Hepatocyte (in vitro differentiated cells): ENCODE measurements around the gene MYZAP. TPM values are rescaled to one million over a fixed set of nuclear protein-coding genes. Genes with fewer than 3 reads are reported as not detected.

ENCODE experiments used
- DNase-seq: peaks from one replicate; pipeline ENCODE4 v3.0.0-alpha.2; 2016; ENCODE audit warnings: low spot score
- H2AFZ ChIP-seq: fragments of 200-600 bp; sonication (generic); 2 replicates; pipeline ENCODE4 v1.6.0; 2016; ENCODE audit warnings: antibody characterized with exemption, mild to moderate bottlenecking
- H3K27ac ChIP-seq: fragments of 200-600 bp; sonication (generic); 2 replicates; pipeline ENCODE4 v1.5.1; 2016; ENCODE audit warnings: mild to moderate bottlenecking
- H3K27me3 ChIP-seq: fragments of 200-600 bp; sonication (generic); 2 replicates; pipeline ENCODE4 v1.6.1; 2016
- H3K36me3 ChIP-seq: fragments of 200-600 bp; sonication (generic); replicated peaks from 2 replicates; pipeline ENCODE4 v1.5.1; 2016; ENCODE audit warnings: low read depth; ENCODE audit not compliant: insufficient read depth
- H3K4me1 ChIP-seq: fragments of 200-600 bp; sonication (generic); 2 replicates; pipeline ENCODE4 v1.5.1; 2016; ENCODE audit warnings: mild to moderate bottlenecking, moderate library complexity; ENCODE audit not compliant: insufficient read depth
- H3K4me2 ChIP-seq: fragments of 200-600 bp; sonication (generic); 2 replicates; pipeline ENCODE4 v1.6.0; 2016
- H3K4me3 ChIP-seq: fragments of 200-600 bp; sonication (generic); 2 replicates; pipeline ENCODE4 v1.5.1; 2016; ENCODE audit warnings: mild to moderate bottlenecking
- H3K79me2 ChIP-seq: fragments of 200-600 bp; sonication (generic); 2 replicates; pipeline ENCODE4 v1.6.0; 2017; ENCODE audit warnings: mild to moderate bottlenecking
- H3K9me2 ChIP-seq: fragments of 200-600 bp; sonication (generic); replicated peaks from 2 replicates; pipeline ENCODE4 v1.6.0; 2017; ENCODE audit warnings: mild to moderate bottlenecking; ENCODE audit not compliant: insufficient read depth
- H3K9me3 ChIP-seq: fragments of 200-600 bp; sonication (generic); 2 replicates; pipeline ENCODE4 v1.5.1; 2016; ENCODE audit warnings: low read depth, mild to moderate bottlenecking
- H4K20me1 ChIP-seq: fragments of 200-600 bp; sonication (generic); 2 replicates; pipeline ENCODE4 v1.6.0; 2016; ENCODE audit warnings: mild to moderate bottlenecking; ENCODE audit not compliant: insufficient read depth, poor library complexity, severe bottlenecking
- CTCF ChIP-seq: fragments of 200-600 bp; sonication (generic); IDR thresholded peaks from 2 replicates; pipeline ENCODE4 v1.5.1; 2016; ENCODE audit warnings: antibody characterized with exemption, mild to moderate bottlenecking; ENCODE audit not compliant: poor library complexity
- EZH2 ChIP-seq: fragments of 200-600 bp; sonication (generic); IDR thresholded peaks from 2 replicates; pipeline ENCODE4 v1.6.1; 2016; ENCODE audit warnings: antibody characterized with exemption, mild to moderate bottlenecking, borderline replicate concordance
- EZH2phosphoT487 ChIP-seq: fragments of 200-600 bp; sonication (generic); IDR thresholded peaks from one replicate; pipeline ENCODE4 v1.6.1; 2018; ENCODE audit warnings: antibody characterized with exemption, mild to moderate bottlenecking, low read depth, moderate library complexity; ENCODE audit not compliant: unreplicated experiment, severe bottlenecking
- WGBS: methylation state at CpG from one replicate; pipeline ENCODE4 v1.1.6; 2016; ENCODE audit warnings: low lambda C conversion rate; ENCODE audit errors: missing lambda C conversion rate; 5-methylcytosine and 5-hydroxymethylcytosine counted together
- polyA plus RNA-seq: library from polyadenylated mRNA; unstranded; fragments of >200 nt; fragmentation: Nextera tagmentation; extraction: Ambion mirVana; gene quantifications from 2 replicates; pipeline ENCODE4 v1.2.1, GENCODE V29; 2016
- total RNA-seq: library from RNA; depleted of rRNA; stranded (reverse); fragments of >200 nt; gene quantifications from 2 replicates; pipeline ENCODE4 v1.2.3, GENCODE V29; 2014

MYZAP gene
- total and polyA plus RNA-seq, 2 experiments from 2014 or later: 12.0 to 15.5 TPM

- no peaks in the 10 kb centered on the region for H4K20me1 ChIP-seq
- H3K27me3 ChIP-seq: no peaks in the 10 kb centered on the region
- peak overlapping the region; percentile 18 for H2AFZ ChIP-seq
- peak overlapping the region; percentile 97 for H3K27ac ChIP-seq
- H3K4me3 ChIP-seq: no peak overlapping the region
- no peak for DNase-seq
- peaks cover 48% of the 10 kb centered on the region for H3K4me1 ChIP-seq
- H3K9me3 ChIP-seq: no peaks in the 10 kb centered on the region
- H3K36me3 ChIP-seq: no peaks in the 10 kb centered on the region
- TF ChIP-seq CTCF (no peak), EZH2phosphoT487 (no peak), EZH2 (no peak)
- 76% methylated on average over 4 of the region's 4 CpGs for WGBS
- H3K9me2 ChIP-seq: no peaks in the 10 kb centered on the region
- H3K4me2 ChIP-seq: peak overlapping the region; percentile 52
- H3K79me2 ChIP-seq: no peaks in the 10 kb centered on the region
These were observed 36.9 kb upstream of the MYZAP start for GRCh38 chr15:57554812-57555179.

- Histone ChIP-seq H3K79me2 (no peaks in the 10 kb centered on the region), H3K4me2 (peak overlapping the region; percentile 52), H3K9me2 (no peaks in the 10 kb centered on the region), H3K27me3 (no peaks in the 10 kb centered on the region), H3K4me3 (no peak overlapping the region), H4K20me1 (no peaks in the 10 kb centered on the region), H3K27ac (peak overlapping the region; percentile 97), H3K36me3 (no peaks in the 10 kb centered on the region), H3K9me3 (no peaks in the 10 kb centered on the region), H3K4me1 (peaks cover 46% of the 10 kb centered on the region), H2AFZ (no peak overlapping the region)
- 89% methylated on average over 3 of the region's 3 CpGs for WGBS
- TF ChIP-seq CTCF (no peak), EZH2 (no peak), EZH2phosphoT487 (no peak)
- DNase-seq: no peak
These were observed 36.4 kb upstream of the MYZAP start for GRCh38 chr15:57555270-57555669.

- H3K27ac ChIP-seq: no peak overlapping the region
- no peaks in the 10 kb centered on the region for H3K27me3 ChIP-seq
- no peaks in the 10 kb centered on the region for H4K20me1 ChIP-seq
- H2AFZ ChIP-seq: no peak overlapping the region
- H3K4me3 ChIP-seq: no peak overlapping the region
- no peaks in the 10 kb centered on the region for H3K79me2 ChIP-seq
- 96% methylated on average over 9 of the region's 9 CpGs for WGBS
- TF ChIP-seq EZH2phosphoT487 (no peak), EZH2 (no peak), CTCF (no peak)
- no peaks in the 10 kb centered on the region for H3K9me3 ChIP-seq
- no peaks in the 10 kb centered on the region for H3K36me3 ChIP-seq
- peaks cover 38% of the 10 kb centered on the region for H3K4me1 ChIP-seq
- no peaks in the 10 kb centered on the region for H3K9me2 ChIP-seq
- DNase-seq: no peak
- no peak overlapping the region for H3K4me2 ChIP-seq
These were observed 35.7 kb upstream of the MYZAP start for GRCh38 chr15:57556040-57556439.

- TF ChIP-seq EZH2 (no peak), CTCF (no peak), EZH2phosphoT487 (no peak)
- H3K27ac ChIP-seq: no peak overlapping the region
- no peaks in the 10 kb centered on the region for H3K36me3 ChIP-seq
- H3K4me1 ChIP-seq: peaks cover 29% of the 10 kb centered on the region
- H3K4me3 ChIP-seq: no peak overlapping the region
- DNase-seq: no peak
- H3K9me2 ChIP-seq: no peaks in the 10 kb centered on the region
- H2AFZ ChIP-seq: no peak overlapping the region
- no peaks in the 10 kb centered on the region for H3K27me3 ChIP-seq
- H3K9me3 ChIP-seq: no peaks in the 10 kb centered on the region
- no peaks in the 10 kb centered on the region for H4K20me1 ChIP-seq
- WGBS: 96% methylated on average over 3 of the region's 3 CpGs
- no peaks in the 10 kb centered on the region for H3K79me2 ChIP-seq
- no peak overlapping the region for H3K4me2 ChIP-seq
These were observed 34.4 kb upstream of the MYZAP start for GRCh38 chr15:57557267-57557666.
